ENCODE data around the gene SND1. TPM values are rescaled to one million over a fixed set of nuclear protein-coding genes. Genes with fewer than 3 reads are reported as not detected.

Gene SND1
- total RNA-seq, 1 experiment from 2014 or later, result 218 TPM

DNA sequence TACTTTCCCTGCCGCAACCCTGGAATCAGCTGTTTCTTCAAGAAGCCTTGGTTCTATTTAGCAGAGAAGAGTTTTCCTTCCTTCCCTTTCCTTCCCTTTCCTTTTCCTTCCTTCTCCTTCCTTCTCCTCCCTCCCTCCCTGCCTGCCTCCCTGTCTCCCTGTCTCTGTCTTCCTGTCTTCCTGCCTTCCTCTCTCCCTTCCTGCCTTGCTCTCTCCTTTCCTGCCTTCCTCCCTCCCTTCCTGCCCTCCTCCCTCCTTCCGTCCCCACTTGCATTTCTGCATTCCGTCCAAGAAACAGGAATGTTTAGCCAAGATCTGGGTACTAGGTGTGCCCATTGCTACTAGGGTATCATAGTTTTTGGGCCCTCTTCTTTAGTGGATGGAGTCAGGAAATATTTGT lies 21.9 kb downstream of the SND1 start:
- TF ChIP-seq, protein P1, sequence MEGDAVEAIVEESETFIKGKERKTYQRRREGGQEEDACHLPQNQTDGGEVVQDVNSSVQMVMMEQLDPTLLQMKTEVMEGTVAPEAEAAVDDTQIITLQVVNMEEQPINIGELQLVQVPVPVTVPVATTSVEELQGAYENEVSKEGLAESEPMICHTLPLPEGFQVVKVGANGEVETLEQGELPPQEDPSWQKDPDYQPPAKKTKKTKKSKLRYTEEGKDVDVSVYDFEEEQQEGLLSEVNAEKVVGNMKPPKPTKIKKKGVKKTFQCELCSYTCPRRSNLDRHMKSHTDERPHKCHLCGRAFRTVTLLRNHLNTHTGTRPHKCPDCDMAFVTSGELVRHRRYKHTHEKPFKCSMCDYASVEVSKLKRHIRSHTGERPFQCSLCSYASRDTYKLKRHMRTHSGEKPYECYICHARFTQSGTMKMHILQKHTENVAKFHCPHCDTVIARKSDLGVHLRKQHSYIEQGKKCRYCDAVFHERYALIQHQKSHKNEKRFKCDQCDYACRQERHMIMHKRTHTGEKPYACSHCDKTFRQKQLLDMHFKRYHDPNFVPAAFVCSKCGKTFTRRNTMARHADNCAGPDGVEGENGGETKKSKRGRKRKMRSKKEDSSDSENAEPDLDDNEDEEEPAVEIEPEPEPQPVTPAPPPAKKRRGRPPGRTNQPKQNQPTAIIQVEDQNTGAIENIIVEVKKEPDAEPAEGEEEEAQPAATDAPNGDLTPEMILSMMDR (conservative IDR thresholded peaks at IDR 0.05), result no peak

More for the DNA sequence above, 21.9 kb downstream of the SND1 start:
- Histone ChIP-seq H4K20me1 (ENCODE audit: control insufficient read depth, insufficient read depth, insufficient read length) (no peaks in the 10 kb centered on the region), H4K91ac (ENCODE audit: insufficient read length, low read depth, low read length) (no peak overlapping the region), H3K9me3 (ENCODE audit: control insufficient read depth, low read depth, low read length) (no peaks in the 10 kb centered on the region), H3K9ac (ENCODE audit: extremely low read depth, insufficient read length, low read length) (no peak overlapping the region), H3K23me2 (ENCODE audit: insufficient read length, low read depth, low read length, poor library complexity, severe bottlenecking) (no peaks in the 10 kb centered on the region), H3K27me3 (ENCODE audit: insufficient read depth, low read length) (no peaks in the 10 kb centered on the region), H3K14ac (ENCODE audit: insufficient read depth, low read length) (no peak overlapping the region; the same call in 1 of the 2 replicates), H2BK12ac (ENCODE audit: insufficient read length, low read depth, low read length) (no peak overlapping the region), H3K23ac (ENCODE audit: insufficient read length, low read depth, low read length) (no peak overlapping the region), H3K18ac (ENCODE audit: insufficient read length, low read depth, low read length) (no peak overlapping the region), H3K4ac (ENCODE audit: low read depth, low read length) (no peak overlapping the region), H3K4me2 (ENCODE audit: insufficient read depth, insufficient read length, low read length) (peak overlapping the region; percentile 34), H3K4me1 (ENCODE audit: insufficient read depth, low read length) (peaks cover 8% of the 10 kb centered on the region; the same call in 1 of the 2 replicates), H2AFZ (ENCODE audit: low read length) (no peak overlapping the region), H3K27ac (ENCODE audit: insufficient read length, low read depth, low read length) (no peak overlapping the region), H3T11ph (ENCODE audit: low read length) (no peak overlapping the region), H2BK5ac (ENCODE audit: insufficient read length, low read length) (peak overlapping the region; percentile 3), H2BK20ac (ENCODE audit: low read depth, low read length, poor library complexity, severe bottlenecking) (no peak overlapping the region), H3K56ac (ENCODE audit: insufficient read length, low read depth, low read length) (no peak overlapping the region), H2AK5ac (ENCODE audit: insufficient read length, low read length) (no peak overlapping the region), H4K5ac (ENCODE audit: insufficient read length, low read depth, low read length) (no peak overlapping the region), H4K8ac (replicated peaks; ENCODE audit: insufficient read length, low read depth, low read length) (no peak overlapping the region), H3K79me2 (ENCODE audit: insufficient read depth, low read length) (peaks cover 22% of the 10 kb centered on the region; the same call in 1 of the 2 replicates), H2BK15ac (ENCODE audit: low read depth, low read length) (no peak overlapping the region), H3K79me1 (ENCODE audit: insufficient read depth, low read depth, low read length, poor library complexity, severe bottlenecking) (peaks cover 11% of the 10 kb centered on the region), H2BK120ac (ENCODE audit: low read depth, low read length, poor library complexity, severe bottlenecking) (no peak overlapping the region)
- Mint-ChIP-seq H3K27ac (peak overlapping the region; percentile 70 to 89 (median 84); a peak in 6 of 7 replicates), H3K27me3 (ENCODE audit: low read depth) (peaks cover 2% of the 10 kb centered on the region; the same call in 1 of the 2 replicates), H3K36me3 (ENCODE audit: insufficient read depth in 1 of 3, low read depth in 3 of 3) (peaks cover 37 to 40% (median 38%) of the 10 kb centered on the region in 3 experiments), H3K9me3 (peaks cover 4 to 6% of the 10 kb centered on the region in 2 experiments; a peak in 2 of 5 replicates), H3K4me1 (peaks cover 44 to 48% of the 10 kb centered on the region in 2 experiments), H3K4me3 (peak overlapping the region in 1 of 2 experiments; percentile 52; a peak in 2 of 5 replicates)
- WGBS (ENCODE audit: extremely low coverage, insufficient read length, low lambda C conversion rate), result no CpG with 5 or more reads among the region's 3 CpGs
- DNase-seq, result no peak

Measured in H9 (cell line).